Hematopoietic multipotent progenitor cell treated with erythropoietin and hydrocortisone succinate and interleukin-3 and kit ligand, for 15 days (in vitro differentiated cells): Measurements from ENCODE around the gene YPEL5.
"Not testable (repeated sequence)": the region's sequence is repeated elsewhere in the genome, so short reads cannot be mapped to it uniquely, and the experiment has no call there.

Experiments used
- DNase-seq: peaks from one replicate; pipeline ENCODE4 v3.0.0-alpha.2; 2015; ENCODE audit warnings: low spot score

Gene YPEL5

DNA sequence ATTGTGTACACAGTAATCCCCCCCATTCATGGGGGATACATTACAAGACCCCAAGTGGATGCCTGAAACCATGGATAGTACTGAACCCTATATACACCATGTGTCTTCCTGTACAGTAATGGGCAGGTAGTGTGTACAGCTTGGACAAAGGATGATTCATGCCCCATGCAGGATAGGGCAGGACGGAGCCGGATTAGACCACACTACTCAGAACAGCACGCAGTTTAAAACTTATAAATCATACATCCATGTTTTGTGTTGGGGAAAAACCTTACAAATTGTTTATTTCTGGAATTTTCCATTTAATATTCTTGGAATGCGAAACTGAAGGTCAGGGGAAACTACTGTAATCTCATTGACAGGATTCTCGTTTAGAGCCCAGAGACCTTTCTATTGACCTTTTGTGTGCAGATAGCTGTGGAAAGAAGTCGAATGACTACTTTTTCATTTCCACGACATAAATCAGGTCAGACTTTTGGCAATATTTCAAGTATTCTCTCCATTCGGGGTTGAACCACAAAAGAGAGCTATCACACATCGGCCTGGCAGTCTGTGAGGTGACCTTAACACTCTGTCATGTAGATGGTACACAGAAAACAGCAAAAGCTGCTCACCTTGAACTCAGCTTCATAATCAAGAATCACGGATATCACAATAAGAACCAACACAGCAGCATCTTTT, 9.9 kb upstream of the YPEL5 start:
- DNase-seq, result no peak

- no peak for DNase-seq
Observed at GRCh38 chr2:30139131-30139870, 7.5 kb upstream of the YPEL5 start.

DNA sequence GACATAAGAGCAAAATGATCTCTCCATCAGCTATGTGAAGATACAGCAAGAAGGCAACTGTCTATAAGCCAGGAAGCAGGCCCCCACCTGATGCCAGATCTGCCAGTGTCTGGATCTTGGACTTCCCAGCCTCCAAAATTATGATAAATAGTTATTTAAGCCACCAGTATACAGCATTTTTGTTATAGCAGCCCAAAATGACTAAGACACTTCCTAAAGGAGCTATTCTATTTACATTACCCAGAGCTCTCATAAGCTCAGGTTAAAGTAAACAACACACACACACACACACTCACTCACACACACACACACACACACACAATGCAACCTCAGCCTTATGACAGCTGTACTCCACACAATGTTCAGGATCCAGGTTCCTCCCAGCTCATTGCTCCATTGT, 5.7 kb upstream of the YPEL5 start:
- DNase-seq, result no peak

- DNase-seq, result no peak
Observed at GRCh38 chr2:30144260-30144659, 2.5 kb upstream of the YPEL5 start.

GRCh38 chr2:30144951-30145350, 1.9 kb upstream of the YPEL5 start:
- DNase-seq, result not testable (repeated sequence)

DNA sequence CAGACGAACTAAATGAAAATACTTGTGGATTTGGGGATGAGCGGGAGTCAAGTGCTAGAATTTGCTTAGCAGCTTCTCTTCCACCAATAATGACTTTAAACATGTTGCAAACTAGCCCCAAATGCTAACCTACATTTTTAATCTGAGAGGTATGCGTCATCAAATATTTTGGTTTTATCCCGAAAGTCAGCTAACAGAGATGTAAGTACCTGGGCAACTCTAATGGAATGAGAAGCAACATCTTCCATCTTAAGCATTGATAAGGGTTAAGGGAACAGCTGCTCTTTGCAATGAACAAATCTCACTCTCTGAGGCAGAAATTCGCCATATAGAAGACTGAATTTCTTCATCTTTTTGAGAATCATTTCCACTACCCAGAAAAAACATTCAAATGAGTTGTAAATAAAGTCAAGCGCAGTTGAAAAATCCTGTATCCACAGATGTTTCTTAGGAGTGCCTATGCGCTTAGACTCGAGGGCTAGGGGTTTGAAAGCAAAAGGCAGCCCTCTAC, 926 bp upstream of the YPEL5 start:
- DNase-seq, result no peak

DNA sequence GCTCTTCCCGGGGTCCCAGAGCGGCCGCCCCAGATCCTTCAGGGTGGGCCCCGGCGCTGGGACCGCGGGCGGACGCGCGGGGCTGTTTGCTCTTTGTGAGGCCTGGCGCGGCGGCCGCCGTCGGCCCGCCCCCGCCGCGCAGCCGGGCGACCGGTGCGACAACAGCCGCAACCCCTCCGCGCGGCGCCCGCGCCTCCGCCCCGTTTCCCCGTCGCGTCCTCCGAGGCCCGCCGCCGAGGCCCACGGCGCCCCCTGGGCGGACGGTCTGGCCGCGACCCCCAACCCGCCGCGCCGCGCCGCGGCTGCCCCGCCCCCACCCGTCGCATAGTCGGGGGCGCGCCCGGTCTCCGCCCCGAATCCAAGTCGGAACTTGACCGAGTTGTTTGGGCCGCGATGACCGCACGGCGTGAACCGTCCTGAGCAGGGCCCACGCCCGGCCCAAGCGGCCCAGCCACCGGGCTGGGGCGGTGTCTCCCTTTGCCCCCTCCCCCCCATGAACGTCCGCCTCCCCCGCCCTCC, 448 bp downstream of the YPEL5 start:
- peak; percentile 34 for DNase-seq

- peak; percentile 83 for DNase-seq
Observed at GRCh38 chr2:30147715-30148610, 1.2 kb downstream of the YPEL5 start.

- no peak for DNase-seq
Observed at GRCh38 chr2:30148850-30149249, 2.0 kb downstream of the YPEL5 start.

DNA sequence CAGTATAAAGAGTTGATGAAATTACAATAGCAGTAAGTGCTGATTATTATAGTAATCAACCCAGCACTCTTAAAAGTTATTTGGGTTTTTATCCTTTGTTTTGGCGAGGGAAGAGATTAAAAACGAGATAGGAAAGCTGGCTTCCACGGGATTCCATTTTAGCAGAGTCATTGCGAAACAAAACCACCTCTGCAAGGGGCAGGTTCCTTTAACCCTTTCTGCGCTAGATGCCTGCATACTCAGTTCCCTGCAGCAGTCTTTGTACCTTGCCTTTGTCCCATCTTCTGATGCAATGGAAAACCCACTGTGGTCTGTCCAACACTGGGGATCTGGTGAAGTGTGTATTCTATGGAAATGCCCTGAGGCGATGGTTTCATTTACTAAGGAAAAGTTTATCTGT, 2.7 kb downstream of the YPEL5 start:
- no peak for DNase-seq

- no peak for DNase-seq
Observed at GRCh38 chr2:30149976-30150375, 3.2 kb downstream of the YPEL5 start.

GRCh38 chr2:30150786-30151185, 4.0 kb downstream of the YPEL5 start:
- DNase-seq, result peak; percentile 34

DNA sequence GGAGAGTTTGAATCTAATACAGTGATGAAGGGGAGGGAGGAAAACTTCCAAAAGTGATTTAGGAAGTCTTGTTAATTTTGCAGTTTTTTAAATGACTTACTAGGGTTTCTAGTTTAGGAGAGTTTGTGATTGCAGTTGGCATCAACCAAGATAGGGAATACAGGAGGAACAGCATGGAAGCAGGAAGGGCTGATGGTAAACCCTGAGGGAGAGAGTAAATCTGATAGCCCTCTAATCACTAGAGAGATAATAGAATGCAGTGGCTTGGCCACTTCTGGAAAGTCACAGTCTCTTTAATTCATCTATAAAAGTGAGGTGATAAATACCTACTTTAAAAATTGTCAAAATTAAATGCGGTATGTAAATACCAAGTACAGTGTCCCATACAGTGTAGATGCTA, 5.6 kb downstream of the YPEL5 start:
- no peak for DNase-seq

DNA sequence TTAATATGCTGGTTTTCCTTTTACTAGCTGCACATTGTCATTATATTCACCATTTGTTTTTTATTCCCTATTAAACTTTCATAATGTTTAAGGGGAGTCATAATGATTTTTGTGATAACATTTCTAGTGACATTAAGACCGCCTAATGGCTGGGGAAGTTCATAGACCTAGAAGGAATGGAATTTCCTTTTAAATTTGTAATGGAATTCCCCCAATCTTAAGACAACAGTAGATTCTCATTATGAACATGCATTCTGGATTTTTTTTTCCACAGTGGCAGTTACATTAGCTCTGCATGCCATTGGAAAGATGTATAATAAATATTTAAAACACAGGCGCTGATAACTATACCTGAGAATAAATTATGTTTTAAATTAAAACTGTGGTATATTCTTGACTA, 8.4 kb downstream of the YPEL5 start:
- no peak for DNase-seq

DNA sequence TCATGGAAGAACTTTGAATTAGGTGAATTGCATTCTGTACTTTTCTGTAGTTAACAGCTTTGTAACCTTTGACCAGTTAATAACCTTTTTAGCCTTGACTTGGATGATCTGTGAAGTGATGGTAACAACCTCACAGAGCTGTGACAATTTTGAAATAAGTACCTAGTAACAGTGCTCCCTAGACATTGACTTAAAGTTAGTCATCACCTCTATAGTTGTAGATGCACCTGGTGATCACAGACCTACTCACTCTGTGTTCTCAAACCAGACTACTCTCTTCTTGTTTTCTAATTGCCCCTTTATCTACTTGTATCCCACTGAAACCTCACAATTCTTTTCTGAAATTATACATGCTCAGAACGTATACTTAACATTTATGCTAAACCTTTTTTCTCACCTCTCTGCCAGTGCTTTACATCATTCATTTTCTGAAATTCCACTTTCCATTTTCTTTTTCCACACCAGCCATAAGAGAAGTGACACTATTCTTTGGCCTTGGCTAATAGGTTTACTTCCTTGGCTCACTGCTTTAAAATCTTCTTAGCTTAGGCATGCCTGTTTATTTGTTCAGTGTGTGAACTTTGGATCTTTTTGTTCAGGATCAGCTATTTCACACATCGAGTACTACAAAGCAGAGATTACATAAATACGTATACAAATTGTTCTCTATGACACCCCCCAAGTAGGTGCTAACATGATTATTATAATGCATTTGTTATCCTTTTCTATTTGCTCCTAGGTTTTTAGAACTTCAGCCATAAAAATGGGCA, 9.3 kb downstream of the YPEL5 start:
- DNase-seq, result no peak

- DNase-seq, result no peak
Observed at GRCh38 chr2:30157616-30158015, 10.8 kb downstream of the YPEL5 start.

DNA sequence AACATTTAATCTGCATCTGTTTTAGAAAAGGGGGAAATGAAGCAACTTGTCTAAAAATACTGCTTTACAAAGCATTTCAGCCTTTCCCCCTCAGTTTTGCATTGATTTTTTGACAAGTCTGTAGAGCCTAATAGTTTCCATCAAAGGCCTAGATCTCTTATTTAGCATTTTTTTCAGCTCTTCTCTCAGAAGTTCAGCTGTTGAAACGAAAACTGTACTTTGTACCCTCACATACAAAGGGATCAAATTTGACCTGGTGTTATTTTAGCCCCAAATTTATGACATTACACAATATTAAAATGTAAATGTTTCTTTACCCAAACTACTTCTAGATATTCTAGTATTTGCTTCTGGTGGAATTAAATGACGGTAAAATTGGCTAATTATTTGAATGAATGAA, 13.0 kb downstream of the YPEL5 start:
- DNase-seq, result no peak

GRCh38 chr2:30161929-30162706, 15.3 kb downstream of the YPEL5 start:
- DNase-seq, result no peak

- no peak for DNase-seq
Observed at GRCh38 chr2:30162806-30163205, 16.0 kb downstream of the YPEL5 start.

DNA sequence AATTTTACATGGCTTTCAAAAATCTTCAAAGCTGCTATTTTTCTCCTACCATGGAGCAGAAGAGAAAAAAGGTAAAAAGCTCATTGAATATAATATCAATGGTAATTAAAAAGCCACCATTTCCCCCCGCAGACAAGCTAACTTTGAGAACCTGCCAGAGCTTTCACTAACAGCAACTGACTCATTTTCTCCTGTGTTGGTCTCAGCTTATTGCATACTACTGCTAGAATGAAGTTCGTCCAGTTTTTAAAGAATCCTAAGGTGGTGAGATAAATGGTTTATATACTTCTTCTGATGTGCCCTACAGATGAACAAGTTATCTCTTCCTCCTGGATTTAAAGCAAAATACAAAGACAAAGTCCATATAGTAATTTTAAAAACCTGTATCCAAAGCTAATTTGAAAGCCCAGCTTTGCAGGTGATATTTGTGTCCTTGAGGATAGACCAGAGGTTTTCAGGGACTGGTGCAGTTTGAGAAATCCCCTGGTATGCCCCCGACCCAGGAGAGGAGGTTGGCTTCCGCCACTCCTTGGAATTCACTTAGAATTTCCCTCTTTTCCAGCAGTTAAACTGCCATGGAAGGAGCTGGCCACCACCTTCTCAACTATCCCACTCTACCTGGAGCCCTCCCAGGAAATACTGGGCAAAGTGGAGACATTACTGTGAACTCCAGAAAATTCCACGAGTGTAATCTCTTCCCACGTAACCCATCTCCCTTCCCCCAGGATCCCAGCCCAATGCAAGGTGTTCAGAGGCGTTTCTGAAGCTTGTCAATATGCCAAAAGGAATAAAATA, 17.5 kb downstream of the YPEL5 start:
- DNase-seq, result no peak
